Lung (tissue), 12 donors: ENCODE measurements around the gene VPS25. TPM values are rescaled to one million over a fixed set of nuclear protein-coding genes. Genes with fewer than 3 reads are reported as not detected.

Experiments used
- ATAC-seq: fragments of 200-7000 bp; cut with Tn5 transposase; one replicate; pipeline ENCODE4 v1.9.1; 2020; ENCODE audit warnings: moderate number of reproducible peaks; ENCODE audit not compliant: insufficient read depth, low FRiP score
- DNase-seq, 3 donors: peaks; one replicate each; pipeline ENCODE4 v3.0.0-alpha.2; 2013 to 2017
- H3K27ac ChIP-seq, 2 donors: one replicate each; pipeline ENCODE4 v1.5.1; 2013; ENCODE audit warnings: mild to moderate bottlenecking in 2 of 2, moderate library complexity in 2 of 2, control low read depth in 1 of 2, inconsistent platforms in 1 of 2, low read depth in 1 of 2, low read length in 1 of 2
- H3K27me3 ChIP-seq, 3 donors: one replicate each; pipeline ENCODE4 v1.5.1; 2013; ENCODE audit warnings: low read length in 2 of 3; ENCODE audit not compliant: control insufficient read depth in 3 of 3, insufficient read depth in 3 of 3
- H3K36me3 ChIP-seq, 4 donors: one replicate each; pipeline ENCODE4 v1.5.1; 2013; ENCODE audit warnings: low read length in 4 of 4, mild to moderate bottlenecking in 1 of 4, moderate library complexity in 1 of 4; ENCODE audit not compliant: control insufficient read depth in 4 of 4, insufficient read depth in 4 of 4
- H3K4me1 ChIP-seq, 5 donors: one replicate each; pipeline ENCODE4 v1.5.1; 2013; ENCODE audit warnings: low read length in 5 of 5, mild to moderate bottlenecking in 2 of 5, moderate library complexity in 1 of 5; ENCODE audit not compliant: control insufficient read depth in 5 of 5, insufficient read depth in 5 of 5
- H3K4me3 ChIP-seq: one replicate; pipeline ENCODE4 v1.5.1; 2013; ENCODE audit warnings: mild to moderate bottlenecking, control low read depth, moderate library complexity
- H3K9ac ChIP-seq, 2 donors: one replicate each; pipeline ENCODE4 v1.5.1; 2013; ENCODE audit warnings: low read length in 2 of 2, control low read depth in 1 of 2; ENCODE audit not compliant: insufficient read depth in 1 of 2
- H3K9me3 ChIP-seq, 4 donors: one replicate each; pipeline ENCODE4 v1.5.1; 2013; ENCODE audit warnings: low read length in 3 of 4, mild to moderate bottlenecking in 1 of 4, moderate library complexity in 1 of 4; ENCODE audit not compliant: control insufficient read depth in 4 of 4, insufficient read depth in 3 of 4
- CTCF ChIP-seq: IDR thresholded peaks from 2 replicates; pipeline ENCODE4 v1.5.1; 2012; ENCODE audit warnings: mild to moderate bottlenecking; ENCODE audit errors: control extremely low read depth, extremely low read depth
- WGBS, 2 donors: extraction: QIAGEN DNeasy Blood & Tissue Kit; methylation state at CpG; one replicate each; pipeline ENCODE4 v1.1.7; 2013; 5-methylcytosine and 5-hydroxymethylcytosine counted together
- polyA plus RNA-seq, 2 donors: library from polyadenylated mRNA; stranded (reverse); fragments of 200-250 nt; gene quantifications; one replicate each; pipeline ENCODE4 v1.2.1, GENCODE V29; 2013
- total RNA-seq, 2 donors: library from RNA; depleted of rRNA in 1 of 2; stranded (reverse); fragments of >200 nt in 1 of 2; gene quantifications; one replicate each; pipeline ENCODE4 v1.2.1, GENCODE V29; 2014 to 2021
- donor health status: control.
- donor health status: control.
- donor health status: Bipolar disorder and iron deficiency.
- donor health status: healthy.
- donor health status: DM: yes; HTN: yes; CAD: no.

Gene VPS25
- total and polyA plus RNA-seq, 4 donors: 42.4 to 93.7 (median 55.0) TPM

- Histone ChIP-seq H3K9me3 (peaks cover 0 to 2% (median 0%) of the 10 kb centered on the region in 4 donors), H3K9ac (no peak overlapping the region), H3K27me3 (peaks cover 0 to 78% (median 53%) of the 10 kb centered on the region in 3 donors), H3K36me3 (peaks cover 3 to 11% (median 5%) of the 10 kb centered on the region in 4 donors), H3K27ac (no peak overlapping the region), H3K4me3 (no peak overlapping the region), H3K4me1 (peaks cover 0 to 36% (median 10%) of the 10 kb centered on the region in 5 donors)
- TF ChIP-seq CTCF: no peak
- WGBS, 2 donors: 10 to 30% methylated on average over 22 of the region's 22 CpGs
- ATAC-seq: no peak
- no peak for DNase-seq
Observed at GRCh38 chr17:42783791-42784138, 10.5 kb downstream of the VPS25 start.

GRCh38 chr17:42784409-42784808 is 11.2 kb downstream of the VPS25 start:
- Histone ChIP-seq H3K4me1 (peaks cover 0 to 36% (median 10%) of the 10 kb centered on the region in 5 donors), H3K27me3 (peaks cover 0 to 76% (median 53%) of the 10 kb centered on the region in 3 donors), H3K9ac (no peak overlapping the region), H3K4me3 (no peak overlapping the region), H3K36me3 (peaks cover 0 to 4% (median under 1%) of the 10 kb centered on the region in 4 donors), H3K27ac (no peak overlapping the region), H3K9me3 (peaks cover 0 to 2% (median 0%) of the 10 kb centered on the region in 4 donors)
- WGBS, 2 donors: 9 to 36% methylated on average over 25 of the region's 25 CpGs
- no peak for ATAC-seq
- TF ChIP-seq CTCF: no peak
- DNase-seq: no peak

GRCh38 chr17:42784811-42785592 is 11.8 kb downstream of the VPS25 start:
- Histone ChIP-seq H3K4me3 (no peak overlapping the region), H3K36me3 (no peaks in the 10 kb centered on the region), H3K27ac (no peak overlapping the region), H3K4me1 (peaks cover 0 to 32% (median 10%) of the 10 kb centered on the region in 5 donors), H3K27me3 (peaks cover 0 to 76% (median 53%) of the 10 kb centered on the region in 3 donors), H3K9ac (no peak overlapping the region), H3K9me3 (peaks cover 0 to 2% (median 0%) of the 10 kb centered on the region in 4 donors)
- no peak for TF ChIP-seq CTCF
- ATAC-seq (no peak), DNase-seq (no peak)
- WGBS, 2 donors: 9 to 23% methylated on average over 52 of the region's 52 CpGs
